Stimulated activated CD4-positive, alpha-beta T cell treated with anti-CD3 and anti-CD28 coated beads, Interleukin-2, amount 100 ng/mL, for 4 hours (primary cell): ENCODE results near the gene PPIP5K1.

ENCODE experiments used
- DNase-seq: peaks from one replicate; pipeline ENCODE4 v3.0.0-alpha.2; 2020; ENCODE audit warnings: low read depth

The PPIP5K1 gene

GRCh38 chr15:43517354-43518196, 72.4 kb downstream of the PPIP5K1 start, which contains the start of gene MAP1A:
Gene MAP1A, plus strand, starts transcription at chr15:43517608. Its CDS starts 3,866 bp downstream, at chr15:43521474.
- no peak for DNase-seq

- DNase-seq, result no peak
Measured at GRCh38 chr15:43516801-43517353, 73.1 kb downstream of the PPIP5K1 start.

GRCh38 chr15:43516185-43516584, 73.8 kb downstream of the PPIP5K1 start:
- no peak for DNase-seq

GRCh38 chr15:43515741-43516140, 74.3 kb downstream of the PPIP5K1 start:
- no peak for DNase-seq

GRCh38 chr15:43514241-43515057, 75.6 kb downstream of the PPIP5K1 start:
- no peak for DNase-seq

GRCh38 chr15:43513550-43513949, 76.5 kb downstream of the PPIP5K1 start:
- no peak for DNase-seq

DNA sequence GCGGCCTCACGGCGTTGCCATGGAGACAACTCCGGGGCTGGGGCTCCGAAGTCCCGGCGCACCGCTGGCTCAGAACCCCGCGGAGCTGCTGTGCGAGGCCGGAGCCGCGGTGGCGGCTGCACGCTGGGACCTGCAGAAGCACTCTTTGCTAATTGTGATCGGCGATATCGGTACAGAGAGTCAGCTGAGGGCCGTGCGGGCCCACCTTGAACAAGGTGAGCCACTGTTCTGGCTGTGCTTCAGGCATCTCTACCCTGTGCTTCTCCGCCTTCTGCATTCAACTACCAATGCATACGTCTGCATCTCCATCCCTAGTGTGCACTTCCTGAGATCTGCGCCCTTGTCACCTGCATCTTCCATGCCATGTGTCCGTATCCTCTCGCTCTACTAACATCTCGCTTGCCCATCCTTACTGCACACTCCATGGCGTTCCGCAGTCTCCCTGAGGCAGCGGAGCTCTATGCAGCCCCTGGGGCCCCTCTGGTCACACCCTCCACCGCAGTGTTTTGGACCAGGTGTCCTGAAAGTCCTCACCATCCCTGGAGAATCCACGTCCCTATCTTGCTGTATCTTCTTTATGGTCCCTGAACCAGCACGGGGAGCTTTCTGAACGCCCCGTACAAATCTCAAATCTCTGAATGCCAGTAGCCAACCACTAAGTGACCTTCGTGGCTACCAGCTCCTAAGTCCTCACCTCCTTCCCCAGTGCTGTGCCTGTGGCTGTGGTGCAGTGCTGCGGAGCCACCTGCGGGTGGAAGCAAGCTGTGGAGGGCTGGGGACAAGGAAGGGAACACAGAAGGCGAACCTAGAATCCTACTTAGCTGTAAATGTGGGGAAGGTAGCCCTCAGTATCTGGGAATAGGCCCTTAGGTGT, 78.8 kb downstream of the PPIP5K1 start:
- no peak for DNase-seq

- DNase-seq, result peak; percentile 92
Measured at GRCh38 chr15:43510200-43511011, 79.6 kb downstream of the PPIP5K1 start.

- DNase-seq, result no peak
Measured at GRCh38 chr15:43509660-43510199, 80.3 kb downstream of the PPIP5K1 start.

DNA sequence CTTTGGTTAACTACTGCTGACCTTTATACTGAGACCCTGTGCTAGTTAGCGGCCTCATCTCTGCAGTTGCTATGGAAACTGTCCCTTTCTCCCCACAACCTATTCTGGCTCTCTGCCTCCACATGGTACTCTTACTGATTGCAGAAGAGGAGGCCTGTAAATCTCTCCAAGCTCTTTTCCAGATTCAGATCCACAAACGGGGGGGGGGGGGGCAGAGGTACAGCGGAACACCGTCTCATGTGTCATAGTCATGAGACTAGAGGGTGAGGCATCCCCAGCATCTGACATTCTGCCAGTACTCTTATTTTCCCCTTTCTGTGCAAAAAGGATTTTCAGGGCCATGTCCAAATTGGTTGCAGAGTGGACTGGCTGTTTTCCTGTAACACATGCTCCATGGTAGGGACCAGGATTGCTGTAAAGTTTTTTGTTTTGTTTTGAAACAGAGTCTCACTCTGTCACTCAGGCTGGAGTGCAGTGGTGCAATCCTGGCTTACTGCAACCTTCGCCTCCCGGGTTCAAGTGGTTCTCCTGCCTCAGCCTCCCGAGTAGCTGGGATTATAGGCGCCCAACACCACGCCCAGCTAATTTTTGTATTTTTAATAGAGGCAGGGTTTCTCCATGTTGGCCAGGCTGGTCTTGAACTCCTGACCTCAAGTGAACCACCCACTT, 80.9 kb downstream of the PPIP5K1 start:
- no peak for DNase-seq

DNA sequence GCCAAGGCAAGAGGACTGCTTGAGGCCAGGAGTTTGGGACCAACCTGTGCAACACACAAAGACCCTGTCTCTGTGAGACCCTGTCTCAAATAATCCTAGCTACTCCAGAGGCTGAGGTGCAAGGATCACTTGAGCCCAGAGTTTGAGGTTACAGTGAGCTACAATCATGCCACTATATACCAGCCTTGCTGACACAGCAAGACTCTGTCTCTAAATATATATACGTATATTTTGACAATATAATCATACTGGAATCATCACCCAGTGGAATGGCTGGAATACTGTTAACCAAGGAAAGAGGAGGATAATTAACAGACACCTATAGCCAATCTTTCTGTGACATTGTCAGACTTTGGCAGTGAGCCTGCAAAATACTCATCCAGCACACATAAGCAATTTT, 81.6 kb downstream of the PPIP5K1 start:
- DNase-seq, result no peak

DNA sequence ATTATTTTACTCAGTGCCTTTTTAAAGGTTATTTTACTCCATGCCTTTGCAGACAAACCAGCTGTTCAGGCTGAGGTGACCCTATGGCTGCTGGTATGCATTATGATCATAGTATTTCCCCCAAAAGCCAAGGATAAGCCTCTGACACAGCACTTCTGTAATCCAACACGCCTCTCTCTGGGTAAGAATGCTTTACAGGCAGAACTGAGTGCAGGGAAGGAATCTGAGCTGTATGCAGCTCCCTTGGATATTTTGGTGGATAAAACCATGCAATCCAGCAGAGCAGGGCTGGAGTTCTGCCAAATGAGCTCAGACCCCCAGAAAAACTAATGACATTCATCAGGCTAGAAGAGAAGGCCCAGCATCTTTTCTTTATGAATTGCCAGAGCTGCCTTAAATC, 84.3 kb downstream of the PPIP5K1 start:
- DNase-seq, result no peak

GRCh38 chr15:43499635-43500034, 90.4 kb downstream of the PPIP5K1 start:
- DNase-seq, result no peak

DNA sequence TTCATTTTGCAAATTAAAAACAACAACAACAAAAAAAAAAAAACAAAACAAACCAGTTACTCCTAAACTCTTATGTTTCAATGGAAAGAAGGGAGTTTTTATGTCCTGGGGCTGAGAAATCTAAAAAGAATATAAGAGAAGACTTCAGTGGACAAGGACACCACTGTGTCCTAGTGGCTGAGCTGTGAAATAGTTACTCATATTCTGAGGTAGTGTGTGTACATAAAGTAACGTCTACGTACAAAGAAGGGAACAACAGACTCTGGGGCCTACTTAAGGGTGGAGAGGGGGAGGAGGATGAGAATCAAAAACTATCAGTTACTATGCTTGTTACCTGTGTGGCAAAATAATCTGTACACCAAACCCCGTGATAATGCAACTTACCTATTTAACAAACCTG, 91.0 kb downstream of the PPIP5K1 start:
- DNase-seq, result no peak

GRCh38 chr15:43493703-43494472, 96.1 kb downstream of the PPIP5K1 start:
- DNase-seq, result no peak

DNA sequence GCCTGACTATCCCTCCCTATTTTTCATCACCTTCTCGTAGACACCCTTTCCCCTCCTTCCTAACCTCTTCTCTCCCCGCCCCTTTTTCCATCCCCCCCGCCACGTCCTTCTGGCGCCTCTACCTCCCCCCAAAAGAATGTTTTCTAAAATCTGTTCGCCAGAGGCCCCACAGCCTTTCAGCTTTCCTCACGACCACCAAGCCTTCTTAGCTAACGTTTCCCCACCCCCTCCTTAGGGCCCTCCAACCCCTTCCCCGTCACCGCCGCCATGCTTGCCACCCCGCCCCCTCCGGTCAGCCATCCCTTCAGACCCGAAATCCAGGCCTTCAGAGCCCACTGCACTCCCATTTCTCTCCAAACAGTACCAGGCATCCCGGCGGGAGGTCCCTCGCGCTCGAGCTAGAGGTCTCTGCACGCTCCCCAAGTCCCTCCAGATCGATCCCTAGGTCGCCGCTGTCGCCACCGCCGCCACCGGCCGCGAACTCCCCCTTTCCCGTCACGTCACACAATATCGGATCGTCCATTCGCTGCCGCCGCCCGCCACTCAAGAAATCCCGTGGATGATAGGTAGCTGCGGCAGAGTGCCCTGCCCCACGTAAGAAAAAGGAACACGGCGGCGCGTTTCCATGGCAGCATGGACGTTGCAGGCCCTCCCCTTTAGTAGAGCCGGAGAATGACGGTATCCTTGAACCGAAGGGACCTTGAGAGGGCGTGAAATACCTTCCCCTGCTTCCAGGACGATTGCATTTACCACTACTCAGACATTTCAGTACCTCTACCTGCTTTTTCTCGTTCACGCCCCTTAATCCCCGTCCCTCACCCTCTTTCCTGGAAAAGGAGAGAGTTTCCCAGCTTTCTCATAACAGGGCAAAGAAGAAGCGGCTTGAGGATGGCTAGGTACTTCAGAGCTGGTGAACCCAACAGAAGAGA, 97.1 kb downstream of the PPIP5K1 start, which contains the start of gene TP53BP1:
TP53BP1 (minus strand) TSS at position 484 of the 929 bp plus-strand sequence; CDS start at position 371, 113 bp downstream.
- DNase-seq, result peak; percentile 93

DNA sequence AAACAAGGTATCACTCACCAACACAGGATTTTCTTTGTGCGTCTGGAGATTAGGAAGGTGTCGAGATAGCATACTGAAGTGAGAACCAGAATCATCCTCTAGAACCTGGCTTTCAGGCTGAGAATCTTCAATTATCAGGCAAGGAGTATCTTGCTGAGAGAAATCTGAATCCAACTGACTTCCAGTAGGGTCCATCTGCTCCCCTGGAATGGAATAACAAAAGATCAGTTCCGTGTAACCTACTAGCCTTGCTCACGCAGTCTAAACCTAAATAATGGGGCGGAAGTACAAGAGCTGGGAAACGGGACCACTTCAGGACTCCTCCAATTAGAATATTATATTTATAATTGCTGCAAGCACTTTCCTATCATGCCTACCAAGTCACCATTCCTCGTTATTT, 97.7 kb downstream of the PPIP5K1 start:
- DNase-seq, result no peak

DNA sequence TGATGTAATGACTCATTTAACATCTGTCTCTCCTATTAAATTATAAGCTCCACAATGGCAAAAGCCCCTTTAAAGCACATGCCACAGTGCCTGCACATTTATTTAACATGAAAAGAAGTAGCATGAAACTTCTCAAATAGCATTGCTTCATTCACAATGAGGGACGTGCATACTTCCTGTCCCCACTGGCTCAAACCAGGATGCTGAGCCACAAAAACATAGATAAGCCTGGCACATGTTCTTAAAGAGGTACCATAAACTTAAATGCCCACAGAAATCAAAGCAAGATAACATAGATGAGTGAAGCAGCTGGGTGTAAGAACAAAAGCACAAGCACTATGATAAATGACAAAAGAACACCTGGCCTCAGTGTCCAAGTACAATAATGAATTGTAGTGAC, 100.8 kb downstream of the PPIP5K1 start:
- no peak for DNase-seq
